Trophoblast cell (in vitro differentiated cells and primary cell): ENCODE data around the gene TP53BP2.
A peak's percentile ranks its signal among the peaks of the same experiment; 100 is the strongest.

ENCODE experiments used
- DNase-seq, 2 donors: peaks; one replicate each; pipeline ENCODE4 v3.0.0-alpha.2; 2016
- H2AFZ ChIP-seq: 2 replicates; pipeline ENCODE4 v1.6.1; 2013; ENCODE audit warnings: low read length, moderate library complexity, mild to moderate bottlenecking; ENCODE audit not compliant: insufficient read depth, poor library complexity
- H2AK5ac ChIP-seq: 2 replicates; pipeline ENCODE4 v1.6.1; 2013; ENCODE audit warnings: mild to moderate bottlenecking, low read length
- H2BK120ac ChIP-seq: 2 replicates; pipeline ENCODE4 v1.6.1; 2013; ENCODE audit warnings: low read length, mild to moderate bottlenecking, moderate library complexity; ENCODE audit not compliant: insufficient read depth, poor library complexity
- H2BK12ac ChIP-seq: 2 replicates; pipeline ENCODE4 v1.6.1; 2013; ENCODE audit warnings: mild to moderate bottlenecking, low read length, moderate library complexity
- H2BK5ac ChIP-seq: 2 replicates; pipeline ENCODE4 v1.6.1; 2013; ENCODE audit warnings: low read length, low read depth, moderate library complexity, mild to moderate bottlenecking; ENCODE audit not compliant: poor library complexity
- H3K14ac ChIP-seq: 2 replicates; pipeline ENCODE4 v1.6.1; 2013; ENCODE audit warnings: mild to moderate bottlenecking, low read length
- H3K18ac ChIP-seq: 2 replicates; pipeline ENCODE4 v1.6.1; 2013; ENCODE audit warnings: mild to moderate bottlenecking, low read length
- H3K23ac ChIP-seq: 2 replicates; pipeline ENCODE4 v1.6.1; 2013; ENCODE audit warnings: low read length
- H3K27ac ChIP-seq: 2 replicates; pipeline ENCODE4 v1.5.1; 2013; ENCODE audit warnings: low read depth, mild to moderate bottlenecking, inconsistent platforms, low read length, moderate library complexity
- H3K27me3 ChIP-seq: 2 replicates; pipeline ENCODE4 v1.6.1; 2013; ENCODE audit warnings: inconsistent platforms, mild to moderate bottlenecking, low read length, moderate library complexity; ENCODE audit not compliant: insufficient read depth
- H3K36me3 ChIP-seq, 2 experiments: 1 replicate in 1 of 2; 2 replicates in 1 of 2; pipeline ENCODE4 v1.6.1; 2013; ENCODE audit warnings: low read length in 2 of 2, mild to moderate bottlenecking in 2 of 2, moderate library complexity in 1 of 2; ENCODE audit not compliant: insufficient read depth in 2 of 2, control insufficient read depth in 1 of 2
- H3K4ac ChIP-seq: 2 replicates; pipeline ENCODE4 v1.6.1; 2013; ENCODE audit warnings: low read depth, mild to moderate bottlenecking, low read length, moderate library complexity
- H3K4me1 ChIP-seq, 2 experiments: 1 replicate in 1 of 2; 2 replicates in 1 of 2; pipeline ENCODE4 v1.6.1; 2013; ENCODE audit warnings: low read length in 2 of 2, mild to moderate bottlenecking in 2 of 2, moderate library complexity in 1 of 2; ENCODE audit not compliant: insufficient read depth in 2 of 2, control insufficient read depth in 1 of 2
- H3K4me2 ChIP-seq: 2 replicates; pipeline ENCODE4 v1.6.1; 2013; ENCODE audit warnings: inconsistent platforms, mild to moderate bottlenecking, low read length, moderate library complexity
- H3K4me3 ChIP-seq: 2 replicates; pipeline ENCODE4 v1.5.1; 2013; ENCODE audit warnings: mild to moderate bottlenecking, low read depth, low read length, inconsistent platforms
- H3K79me1 ChIP-seq: one replicate; pipeline ENCODE4 v1.6.1; 2013; ENCODE audit warnings: low read length
- H3K79me2 ChIP-seq: 2 replicates; pipeline ENCODE4 v1.6.1; 2013; ENCODE audit warnings: low read length, mild to moderate bottlenecking; ENCODE audit not compliant: control insufficient read depth, insufficient read depth, poor library complexity
- H3K9ac ChIP-seq: 2 replicates; pipeline ENCODE4 v1.6.1; 2013; ENCODE audit warnings: mild to moderate bottlenecking, low read length
- H3K9me3 ChIP-seq: 2 replicates; pipeline ENCODE4 v1.6.1; 2013; ENCODE audit warnings: low read depth, mild to moderate bottlenecking, control low read depth, inconsistent platforms, low read length; ENCODE audit not compliant: insufficient read depth
- H4K12ac ChIP-seq: 2 replicates; pipeline ENCODE4 v1.6.1; 2013; ENCODE audit warnings: low read depth, mild to moderate bottlenecking, low read length, moderate library complexity
- H4K8ac ChIP-seq: 2 replicates; pipeline ENCODE4 v1.6.1; 2013; ENCODE audit warnings: low read depth, mild to moderate bottlenecking, low read length, moderate library complexity
- H4K91ac ChIP-seq: one replicate; pipeline ENCODE4 v1.6.1; 2013; ENCODE audit warnings: low read depth, mild to moderate bottlenecking, low read length, moderate library complexity
- WGBS: extraction: QIAGEN DNeasy Blood & Tissue Kit; methylation state at CpG from one replicate; pipeline ENCODE4 v1.1.7; 2013; ENCODE audit warnings: missing lambda C conversion rate; ENCODE audit not compliant: insufficient read length, insufficient coverage; ENCODE audit errors: extremely low coverage; 5-methylcytosine and 5-hydroxymethylcytosine counted together

The TP53BP2 gene

GRCh38 chr1:223774134-223774814, 71.5 kb downstream of the TP53BP2 start:
- H3K36me3 ChIP-seq: peaks cover 45 to 62% of the 10 kb centered on the region in 2 experiments
- no peak overlapping the region for H2AK5ac ChIP-seq
- H2AFZ ChIP-seq: no peak overlapping the region
- no peaks in the 10 kb centered on the region for H3K27me3 ChIP-seq
- no peak overlapping the region for H3K4ac ChIP-seq
- no peak overlapping the region for H3K4me2 ChIP-seq
- no CpG with 5 or more reads among the region's 6 CpGs for WGBS
- DNase-seq: no peak
- no peak overlapping the region for H4K8ac ChIP-seq
- no peak overlapping the region for H3K27ac ChIP-seq
- no peak overlapping the region for H4K91ac ChIP-seq
- no peak overlapping the region for H3K18ac ChIP-seq
- no peak overlapping the region for H3K9ac ChIP-seq
- no peak overlapping the region for H2BK12ac ChIP-seq
- H3K79me2 ChIP-seq: no peaks in the 10 kb centered on the region
- H3K23ac ChIP-seq: no peak overlapping the region
- no peak overlapping the region for H2BK120ac ChIP-seq
- no peak overlapping the region for H4K12ac ChIP-seq
- peaks cover 4% of the 10 kb centered on the region for H3K79me1 ChIP-seq
- peaks cover 9 to 21% of the 10 kb centered on the region in 2 experiments for H3K4me1 ChIP-seq
- no peak overlapping the region for H2BK5ac ChIP-seq
- no peak overlapping the region for H3K14ac ChIP-seq
- no peak overlapping the region for H3K4me3 ChIP-seq
- no peaks in the 10 kb centered on the region for H3K9me3 ChIP-seq

GRCh38 chr1:223772771-223773160, 73.0 kb downstream of the TP53BP2 start:
- Histone ChIP-seq H3K27me3 (no peaks in the 10 kb centered on the region), H3K27ac (peak overlapping the region; percentile 45), H3K9me3 (no peaks in the 10 kb centered on the region), H4K8ac (no peak overlapping the region), H2AK5ac (no peak overlapping the region), H4K91ac (no peak overlapping the region), H3K4me1 (peaks cover 9 to 21% of the 10 kb centered on the region in 2 experiments), H3K4me3 (no peak overlapping the region), H2BK12ac (no peak overlapping the region), H3K4ac (no peak overlapping the region), H3K14ac (no peak overlapping the region), H2BK5ac (no peak overlapping the region), H2BK120ac (no peak overlapping the region), H3K36me3 (peaks cover 39 to 56% of the 10 kb centered on the region in 2 experiments), H3K18ac (no peak overlapping the region), H2AFZ (no peak overlapping the region), H3K23ac (no peak overlapping the region), H3K9ac (no peak overlapping the region), H3K4me2 (no peak overlapping the region), H3K79me2 (no peaks in the 10 kb centered on the region), H4K12ac (no peak overlapping the region), H3K79me1 (peaks cover 4% of the 10 kb centered on the region)
- no CpG with 5 or more reads among the region's 5 CpGs for WGBS
- DNase-seq: no peak

GRCh38 chr1:223771814-223772770, 73.7 kb downstream of the TP53BP2 start:
- no peak overlapping the region for H2AFZ ChIP-seq
- no peaks in the 10 kb centered on the region for H3K27me3 ChIP-seq
- peaks cover 4% of the 10 kb centered on the region for H3K79me1 ChIP-seq
- no peak overlapping the region for H4K91ac ChIP-seq
- peak overlapping the region; percentile 31 for H2BK5ac ChIP-seq
- peaks cover 34 to 51% of the 10 kb centered on the region in 2 experiments for H3K36me3 ChIP-seq
- no peak overlapping the region for H3K4me3 ChIP-seq
- H3K9ac ChIP-seq: no peak overlapping the region
- no peak overlapping the region for H3K14ac ChIP-seq
- H3K79me2 ChIP-seq: no peaks in the 10 kb centered on the region
- no peak overlapping the region for H4K12ac ChIP-seq
- peaks cover 9 to 21% of the 10 kb centered on the region in 2 experiments for H3K4me1 ChIP-seq
- H3K4me2 ChIP-seq: peak overlapping the region; percentile 14
- H2BK12ac ChIP-seq: no peak overlapping the region
- no CpG with 5 or more reads among the region's 16 CpGs for WGBS
- H3K9me3 ChIP-seq: no peaks in the 10 kb centered on the region
- H3K23ac ChIP-seq: no peak overlapping the region
- H3K18ac ChIP-seq: no peak overlapping the region
- H3K4ac ChIP-seq: no peak overlapping the region
- peak overlapping the region; percentile 85 for H3K27ac ChIP-seq
- DNase-seq: peak; percentile 18
- no peak overlapping the region for H4K8ac ChIP-seq
- no peak overlapping the region for H2BK120ac ChIP-seq
- no peak overlapping the region for H2AK5ac ChIP-seq

- no peak overlapping the region for H2AK5ac ChIP-seq
- H3K9me3 ChIP-seq: no peaks in the 10 kb centered on the region
- no peak overlapping the region for H3K4me2 ChIP-seq
- peak overlapping the region; percentile 31 for H2BK5ac ChIP-seq
- H3K23ac ChIP-seq: no peak overlapping the region
- no peak overlapping the region for H4K8ac ChIP-seq
- DNase-seq: no peak
- H2BK12ac ChIP-seq: no peak overlapping the region
- H4K12ac ChIP-seq: no peak overlapping the region
- no peaks in the 10 kb centered on the region for H3K79me2 ChIP-seq
- peaks cover 9 to 21% of the 10 kb centered on the region in 2 experiments for H3K4me1 ChIP-seq
- WGBS: no CpG with 5 or more reads among the region's 2 CpGs
- H3K36me3 ChIP-seq: peaks cover 34 to 50% of the 10 kb centered on the region in 2 experiments
- no peak overlapping the region for H3K4ac ChIP-seq
- no peak overlapping the region for H2BK120ac ChIP-seq
- H3K27ac ChIP-seq: peak overlapping the region; percentile 85
- H3K79me1 ChIP-seq: peaks cover 4% of the 10 kb centered on the region
- no peak overlapping the region for H3K4me3 ChIP-seq
- H3K14ac ChIP-seq: no peak overlapping the region
- H4K91ac ChIP-seq: no peak overlapping the region
- H3K18ac ChIP-seq: no peak overlapping the region
- no peaks in the 10 kb centered on the region for H3K27me3 ChIP-seq
- no peak overlapping the region for H3K9ac ChIP-seq
- H2AFZ ChIP-seq: no peak overlapping the region
Measured at GRCh38 chr1:223771469-223771813, 74.3 kb downstream of the TP53BP2 start.
